ENCODE data around the gene SLC35B1. TPM values are rescaled to one million over a fixed set of nuclear protein-coding genes. Genes with fewer than 3 reads are reported as not detected.

SLC35B1 gene
- total RNA-seq, 1 donor from 2014 or later: 36.9 TPM

DNA sequence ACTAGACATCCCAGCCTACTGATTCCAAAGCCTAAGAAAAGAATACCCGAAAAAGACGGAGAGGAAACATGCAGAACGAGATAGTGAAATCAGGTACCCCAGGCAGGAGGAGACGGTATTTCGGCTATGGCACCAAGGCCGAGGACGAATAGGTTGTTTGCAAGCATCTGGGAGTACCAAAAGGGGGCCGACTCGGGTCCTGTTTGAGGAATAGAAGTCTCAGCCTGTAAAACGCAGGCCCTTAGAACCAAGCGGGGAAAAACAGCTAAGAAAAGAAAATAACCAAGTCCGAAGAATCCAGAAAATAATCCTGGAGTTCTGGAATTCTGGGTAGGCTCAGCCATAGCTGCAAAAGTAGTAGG, 537 bp downstream of the SLC35B1 start:
- DNase-seq (ENCODE audit: low spot score) (no peak), ATAC-seq (no peak)
- intact Hi-C loops (cut with DNase I): loop anchor here (5.0 kb wide), 2 partner anchors 70 to 290 kb away; partner anchors contain the start of gene DLX3

GRCh38 chr17:49705254-49705653, 2.5 kb downstream of the SLC35B1 start:
- ATAC-seq: no peak
- intact Hi-C loops (cut with DNase I): loop anchor here (5.0 kb wide), 2 partner anchors 72 to 292 kb away; partner anchors contain the start of gene DLX3
- no peak for DNase-seq (ENCODE audit: low spot score)

- no peak for DNase-seq (ENCODE audit: low spot score)
- intact Hi-C loops (cut with DNase I): no loop called here
- ATAC-seq: no peak
These were observed 4.0 kb downstream of the SLC35B1 start for GRCh38 chr17:49703557-49704277.

DNA sequence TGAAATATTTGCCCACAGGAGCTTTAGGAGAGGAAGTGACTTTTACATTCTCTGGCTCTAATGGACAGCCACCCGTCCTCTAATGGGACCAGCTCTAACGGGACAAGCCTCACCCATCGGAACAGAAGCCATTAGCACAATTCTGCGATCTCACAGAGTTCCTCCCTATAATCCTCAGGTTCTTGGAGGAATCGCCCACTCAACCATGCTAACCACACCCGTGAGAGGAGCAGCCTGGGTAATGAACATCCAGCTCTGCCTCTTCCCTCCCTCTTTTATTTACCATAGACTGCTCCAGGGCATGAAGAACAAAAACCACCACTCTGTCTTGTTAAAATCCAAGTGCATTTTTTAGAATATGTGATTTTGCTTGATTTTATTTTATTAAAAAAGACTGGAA, 6.8 kb downstream of the SLC35B1 start:
- ATAC-seq (no peak), DNase-seq (ENCODE audit: low spot score) (no peak)
- intact Hi-C loops (cut with DNase I): no loop called here

- no peak for DNase-seq (ENCODE audit: low spot score)
- ATAC-seq: no peak
- intact Hi-C loops (cut with DNase I): loop anchor here (5.0 kb wide), 1 partner anchor 128 kb away; no protein-coding TSS in a partner anchor
These were observed 7.7 kb downstream of the SLC35B1 start for GRCh38 chr17:49699966-49700575.

DNA sequence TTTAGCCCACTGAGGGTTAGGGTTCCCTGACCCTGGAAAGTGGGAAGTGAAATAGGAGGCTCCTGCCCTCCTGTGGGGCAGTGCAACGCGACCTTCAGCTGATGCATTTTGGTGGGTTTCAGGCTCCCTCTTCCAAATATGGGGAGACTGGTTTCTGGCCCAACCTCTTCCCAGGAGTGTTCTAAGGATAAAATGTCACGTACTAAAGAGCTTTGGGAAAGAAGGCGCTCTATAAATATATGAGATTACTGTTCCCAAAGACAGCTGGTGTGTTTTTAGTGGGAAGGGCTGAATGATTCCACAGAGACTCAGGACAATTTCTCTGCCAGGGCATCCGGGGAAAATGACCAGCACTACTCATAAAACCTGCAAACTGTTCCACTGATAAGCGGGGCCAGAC, 9.8 kb downstream of the SLC35B1 start:
- ATAC-seq (peak; percentile 50), DNase-seq (ENCODE audit: low spot score) (no peak)

DNA sequence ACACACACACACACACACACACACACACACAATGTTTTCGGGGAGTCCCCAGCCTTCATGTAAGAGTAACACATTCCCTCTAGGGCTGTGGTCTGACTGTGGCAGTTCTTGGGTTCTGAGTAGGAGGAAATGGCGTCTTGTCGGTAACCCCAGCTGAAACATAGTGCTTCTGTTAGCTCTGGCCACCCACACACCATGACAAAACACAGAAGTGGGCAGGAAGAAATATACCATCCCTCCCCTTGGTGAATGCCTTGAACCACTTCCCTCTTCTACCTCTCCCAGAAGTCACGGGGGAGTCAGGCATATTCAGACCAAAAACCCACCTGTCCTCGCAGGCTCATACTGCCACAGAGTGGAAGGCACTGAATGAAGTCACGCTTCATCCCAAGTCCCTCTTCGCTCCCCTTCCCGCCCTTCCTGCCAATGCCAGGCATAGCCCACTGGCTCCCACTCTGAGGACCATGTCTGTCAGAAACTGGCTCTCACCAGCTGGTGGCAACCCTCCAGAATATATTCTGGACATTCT, 11.5 kb downstream of the SLC35B1 start:
- no peak for ATAC-seq
- intact Hi-C loops (cut with DNase I): loop anchor here (5.0 kb wide), 1 partner anchor 124 kb away; no protein-coding TSS in a partner anchor
- no peak for DNase-seq (ENCODE audit: low spot score)

More for the DNA sequence above, 9.8 kb downstream of the SLC35B1 start:
- intact Hi-C loops (cut with DNase I): loop anchor here (5.0 kb wide), 1 partner anchor 126 kb away; no protein-coding TSS in a partner anchor

DNA sequence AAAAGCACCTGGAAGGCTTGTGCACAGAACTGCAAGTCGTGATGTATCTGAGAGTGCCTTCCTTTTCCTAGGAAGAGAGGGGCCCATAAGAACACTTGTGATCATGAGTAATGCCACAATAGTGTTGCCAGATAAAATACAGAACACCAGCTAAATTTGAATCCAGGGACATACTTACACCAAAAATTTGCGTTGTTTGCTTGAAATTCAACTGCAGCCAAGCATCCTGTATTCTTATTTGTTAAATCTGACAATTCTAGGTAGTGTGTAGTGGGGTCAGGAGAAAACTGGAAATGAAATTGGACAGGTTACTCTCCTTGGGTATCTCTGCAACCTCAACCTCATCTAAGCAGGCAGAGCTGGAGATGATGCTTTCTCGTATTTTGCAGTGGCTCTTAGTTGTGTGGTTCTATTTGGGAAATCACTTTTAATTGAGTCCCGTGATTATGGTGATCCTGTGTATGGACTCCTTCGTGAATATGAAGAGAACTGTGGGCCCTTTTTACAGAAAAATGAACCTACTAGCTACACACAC, 12.0 kb downstream of the SLC35B1 start:
- intact Hi-C loops (cut with DNase I): loop anchor here (5.0 kb wide), 1 partner anchor 123 kb away; no protein-coding TSS in a partner anchor
- no peak for ATAC-seq
- no peak for DNase-seq (ENCODE audit: low spot score)

GRCh38 chr17:49694847-49695697, 12.7 kb downstream of the SLC35B1 start:
- intact Hi-C loops (cut with DNase I): loop anchor here (5.0 kb wide), 2 partner anchors 123 to 703 kb away; no protein-coding TSS in a partner anchor
- ATAC-seq (peak; percentile 20), DNase-seq (ENCODE audit: low spot score) (peak; percentile 79)

DNA sequence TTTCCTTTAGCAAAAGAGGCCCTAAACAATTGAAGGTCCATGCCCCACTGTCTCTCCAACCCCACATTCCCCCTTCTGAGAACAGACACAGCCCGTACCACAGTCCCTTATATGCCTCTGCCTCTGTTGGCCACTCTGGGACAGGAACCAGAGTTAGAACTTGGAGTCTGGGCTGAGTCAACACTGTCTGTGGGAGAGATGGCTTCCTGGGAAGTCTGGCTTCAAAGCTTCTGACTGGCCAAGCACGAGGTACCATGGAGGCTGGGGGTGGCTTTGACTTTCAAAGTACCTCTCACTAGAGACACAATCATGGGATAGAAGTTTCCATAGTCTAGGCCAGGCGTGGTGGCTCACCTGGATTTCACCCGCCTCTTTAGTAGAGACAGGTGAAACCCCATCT, 15.0 kb downstream of the SLC35B1 start:
- DNase-seq (ENCODE audit: low spot score) (no peak), ATAC-seq (no peak)
- intact Hi-C loops (cut with DNase I): loop anchor here (5.0 kb wide), 1 partner anchor 700 kb away; no protein-coding TSS in a partner anchor

DNA sequence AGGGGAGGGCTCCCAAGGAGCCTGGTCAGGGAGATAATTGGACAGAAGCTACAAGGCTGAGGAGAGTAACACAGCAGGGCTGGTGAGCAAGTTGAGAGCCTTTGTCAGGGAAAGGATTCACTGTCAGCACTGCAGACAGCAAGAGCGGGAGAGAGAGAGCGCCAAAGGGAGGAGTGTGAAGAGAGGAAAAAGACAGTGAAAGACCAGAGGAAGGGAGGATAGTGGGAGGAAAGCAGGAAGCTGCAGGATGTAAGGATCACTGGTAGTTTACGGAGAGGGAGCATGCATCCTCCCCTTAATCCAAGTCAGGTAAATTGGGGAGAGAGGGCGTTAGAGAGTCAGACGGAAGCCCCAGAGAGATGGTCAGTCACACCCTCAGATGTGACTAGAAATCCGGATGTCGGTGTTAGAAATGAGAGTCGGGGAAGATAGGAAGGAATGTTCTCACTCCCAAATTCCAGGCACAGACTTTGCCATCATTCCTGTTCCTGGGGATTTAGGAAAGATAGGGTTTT, 16.0 kb downstream of the SLC35B1 start:
- ATAC-seq: peak; percentile 58
- intact Hi-C loops (cut with DNase I): loop anchor here (5.0 kb wide), 1 partner anchor 699 kb away; no protein-coding TSS in a partner anchor
- no peak for DNase-seq (ENCODE audit: low spot score)

- no peak for DNase-seq (ENCODE audit: low spot score)
- intact Hi-C loops (cut with DNase I): loop anchor here (5.0 kb wide), 1 partner anchor 699 kb away; no protein-coding TSS in a partner anchor
- ATAC-seq: peak; percentile 80
These were observed 16.6 kb downstream of the SLC35B1 start for GRCh38 chr17:49691086-49691676.

- DNase-seq (ENCODE audit: low spot score) (no peak), ATAC-seq (no peak)
- intact Hi-C loops (cut with DNase I): loop anchor here (5.0 kb wide), 1 partner anchor 698 kb away; no protein-coding TSS in a partner anchor
These were observed 17.5 kb downstream of the SLC35B1 start for GRCh38 chr17:49690256-49690655.

- ATAC-seq (no peak), DNase-seq (ENCODE audit: low spot score) (no peak)
- intact Hi-C loops (cut with DNase I): no loop called here
These were observed 18.9 kb downstream of the SLC35B1 start for GRCh38 chr17:49688848-49689247.

DNA sequence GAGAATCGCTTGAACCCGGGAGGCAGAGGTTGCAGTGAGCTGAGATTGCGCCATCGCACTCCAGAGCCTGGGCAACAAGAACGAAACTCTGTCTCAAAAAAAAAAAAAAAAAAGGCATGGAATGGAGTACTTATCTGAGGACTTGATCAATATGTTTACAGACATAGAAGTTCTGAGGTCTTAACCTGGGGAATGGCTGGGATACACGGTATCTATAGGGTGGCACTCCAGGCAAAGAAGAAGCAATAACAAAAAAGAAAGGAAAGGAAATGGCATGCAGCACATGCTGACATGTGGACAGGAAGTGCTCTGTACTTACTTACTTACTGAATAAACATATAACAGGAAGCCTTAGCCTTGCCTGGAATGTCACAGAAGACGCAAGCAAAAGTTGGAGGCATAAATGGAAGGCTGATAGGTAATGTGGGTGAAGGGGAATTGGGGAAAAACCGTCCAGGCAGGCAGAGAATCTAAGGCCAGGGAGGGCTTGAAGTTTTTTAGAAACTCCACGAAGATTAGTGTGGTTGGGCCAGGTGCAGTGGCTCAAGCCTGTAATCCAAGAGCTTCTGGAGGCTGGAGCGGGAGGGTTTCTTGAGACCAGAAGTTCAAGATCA, 19.8 kb downstream of the SLC35B1 start:
- intact Hi-C loops (cut with DNase I): no loop called here
- no peak for ATAC-seq

DNA sequence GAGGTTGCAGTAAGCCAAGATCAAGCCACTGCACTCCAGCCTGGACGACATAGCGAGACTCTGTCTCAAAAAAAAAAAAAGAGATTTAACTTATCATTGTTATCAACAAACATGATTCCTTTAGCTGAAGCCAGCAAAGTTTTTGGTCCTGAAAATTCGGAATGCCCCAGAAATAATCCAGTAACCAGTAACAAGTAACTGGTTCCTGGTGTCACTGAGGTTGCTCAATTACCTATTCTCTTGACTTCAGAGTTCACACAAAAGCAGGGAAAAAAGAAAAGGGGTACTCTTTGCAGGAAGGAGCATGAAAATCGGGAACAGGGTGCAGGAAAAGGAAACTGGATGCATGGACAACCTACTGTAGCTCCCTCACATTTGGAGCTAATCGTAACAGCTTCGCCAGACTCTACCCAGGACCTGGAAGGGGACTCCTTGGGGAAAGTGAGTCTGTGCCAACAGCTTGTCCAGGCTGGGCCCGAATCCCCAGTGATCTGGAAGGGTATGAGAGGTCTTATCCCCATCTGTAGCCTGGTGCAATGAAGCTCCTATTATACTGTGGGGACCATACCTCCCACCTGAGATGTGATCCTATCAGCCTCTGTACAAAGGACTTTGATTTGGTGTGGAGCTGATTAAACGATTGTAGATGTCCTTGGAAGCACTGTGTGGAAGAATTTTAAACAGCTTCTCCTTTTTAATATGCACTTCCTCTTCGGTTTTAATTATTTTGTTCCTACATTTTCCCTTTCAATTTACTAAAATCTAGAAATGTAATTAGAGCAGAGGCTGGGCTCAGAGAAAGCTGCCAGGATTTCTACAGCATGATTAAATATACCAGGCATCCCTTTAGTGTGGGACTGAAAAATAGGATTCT, 26.4 kb downstream of the SLC35B1 start:
- no peak for ATAC-seq
- DNase-seq (ENCODE audit: low spot score): no peak
- intact Hi-C loops (cut with DNase I): no loop called here

More for the DNA sequence above, 19.8 kb downstream of the SLC35B1 start:
- DNase-seq (ENCODE audit: low spot score): no peak

GRCh38 chr17:49680314-49680713, 27.4 kb downstream of the SLC35B1 start:
- ATAC-seq (no peak), DNase-seq (ENCODE audit: low spot score) (no peak)
- intact Hi-C loops (cut with DNase I): no loop called here
